CD14-positive monocyte (primary cell): Measurements from ENCODE around the gene PROZ. TPM values are rescaled to one million over a fixed set of nuclear protein-coding genes. Genes with fewer than 3 reads are reported as not detected.

Experiments
- DNase-seq, 3 donors: peaks; one replicate each; pipeline ENCODE4 v3.0.0-alpha.2; 2011 to 2022
- H2AFZ ChIP-seq: 2 replicates; pipeline ENCODE4 v1.6.0; 2012; ENCODE audit warnings: mild to moderate bottlenecking, low read depth, low read length, inconsistent platforms; ENCODE audit not compliant: insufficient read depth, poor library complexity, severe bottlenecking
- H3K27ac ChIP-seq, 2 donors: 1 replicate in 1 of 2; 2 replicates in 1 of 2; pipeline ENCODE4 v1.5.1; 2012 to 2013; ENCODE audit warnings: low read length in 2 of 2, control low read depth in 1 of 2, inconsistent platforms in 1 of 2, low read depth in 1 of 2, mild to moderate bottlenecking in 1 of 2
- H3K27me3 ChIP-seq, 2 donors: one replicate each; pipeline versions ENCODE4 v1.6.0 to v1.6.1; 2011 to 2013; ENCODE audit warnings: low read length in 2 of 2; ENCODE audit not compliant: control insufficient read depth in 2 of 2, insufficient read depth in 2 of 2
- H3K36me3 ChIP-seq, 2 donors: replicated peaks in 1 of 2; 1 replicate in 1 of 2; 2 replicates in 1 of 2; pipeline versions ENCODE4 v1.5.1 to v1.6.1; 2012 to 2013; ENCODE audit warnings: low read length in 2 of 2, control low read depth in 1 of 2, inconsistent platforms in 1 of 2, mild to moderate bottlenecking in 1 of 2; ENCODE audit not compliant: insufficient read depth in 2 of 2, control insufficient read depth in 1 of 2
- H3K4me1 ChIP-seq, 2 donors: 1 replicate in 1 of 2; 2 replicates in 1 of 2; pipeline versions ENCODE4 v1.5.1 to v1.6.1; 2012 to 2013; ENCODE audit warnings: low read length in 2 of 2, control low read depth in 1 of 2, inconsistent platforms in 1 of 2, mild to moderate bottlenecking in 1 of 2, moderate library complexity in 1 of 2; ENCODE audit not compliant: insufficient read depth in 2 of 2, control insufficient read depth in 1 of 2
- H3K4me2 ChIP-seq: replicated peaks from 2 replicates; pipeline ENCODE3; 2012; ENCODE audit warnings: low read length, moderate library complexity, mild to moderate bottlenecking; ENCODE audit not compliant: poor library complexity, severe bottlenecking; ENCODE audit errors: extremely low read depth
- H3K4me3 ChIP-seq, 3 experiments: fragments of 200-600 bp in 1 of 3; sonication (generic) in 1 of 3; replicated peaks in 1 of 3; 1 replicate in 2 of 3; 2 replicates in 1 of 3; pipeline ENCODE4 v1.5.1; 2011 to 2013; ENCODE audit warnings: low read length in 3 of 3, mild to moderate bottlenecking in 3 of 3, control low read depth in 2 of 3, low read depth in 2 of 3, inconsistent platforms in 1 of 3, moderate library complexity in 1 of 3
- H3K79me2 ChIP-seq: 2 replicates; pipeline ENCODE4 v1.6.0; 2012; ENCODE audit warnings: mild to moderate bottlenecking, control low read depth, inconsistent platforms, low read length, moderate library complexity; ENCODE audit not compliant: insufficient read depth
- H3K9ac ChIP-seq: 2 replicates; pipeline ENCODE4 v1.6.0; 2017; ENCODE audit warnings: low read length, mild to moderate bottlenecking; ENCODE audit not compliant: insufficient read depth, poor library complexity, severe bottlenecking
- H3K9me3 ChIP-seq, 2 donors: replicated peaks in 1 of 2; 1 replicate in 1 of 2; 2 replicates in 1 of 2; pipeline versions ENCODE4 v1.5.1 to v1.6.1; 2012 to 2013; ENCODE audit warnings: low read length in 2 of 2, control low read depth in 1 of 2; ENCODE audit not compliant: control insufficient read depth in 1 of 2, insufficient read depth in 1 of 2
- H4K20me1 ChIP-seq: 2 replicates; pipeline ENCODE4 v1.6.0; 2012; ENCODE audit warnings: mild to moderate bottlenecking, low read length, control low read depth, moderate library complexity; ENCODE audit not compliant: insufficient read depth
- H3K27ac Mint-ChIP-seq, 7 donors: one replicate each; pipeline ENCODE4 v1.8.0; 2020; ENCODE audit warnings: mild to moderate bottlenecking in 7 of 7, mixed read lengths in 7 of 7, moderate library complexity in 6 of 7, inconsistent platforms in 2 of 7
- H3K27me3 Mint-ChIP-seq, 3 donors: one replicate each; pipeline ENCODE4 v1.8.0; 2021 to 2022; ENCODE audit warnings: low read depth in 3 of 3, mild to moderate bottlenecking in 3 of 3, mixed read lengths in 3 of 3, moderate library complexity in 3 of 3, inconsistent platforms in 1 of 3
- H3K36me3 Mint-ChIP-seq, 2 donors: one replicate each; pipeline ENCODE4 v1.8.0; 2020; ENCODE audit warnings: mixed read lengths in 2 of 2, inconsistent platforms in 1 of 2, mild to moderate bottlenecking in 1 of 2
- H3K4me1 Mint-ChIP-seq: one replicate; pipeline ENCODE4 v1.8.0; 2020; ENCODE audit warnings: mild to moderate bottlenecking, mixed read lengths
- H3K4me3 Mint-ChIP-seq, 2 donors: one replicate each; pipeline ENCODE4 v1.8.0; 2020; ENCODE audit warnings: mild to moderate bottlenecking in 2 of 2, mixed read lengths in 2 of 2, moderate library complexity in 1 of 2
- H3K9me3 Mint-ChIP-seq, 7 donors: one replicate each; pipeline ENCODE4 v1.8.0; 2020 to 2022; ENCODE audit warnings: mixed read lengths in 7 of 7, mild to moderate bottlenecking in 6 of 7, moderate library complexity in 6 of 7, inconsistent platforms in 2 of 7
- WGBS: methylation state at CpG from one replicate; pipeline ENCODE4 v1.1.5; 2013; ENCODE audit warnings: missing lambda C conversion rate; ENCODE audit not compliant: insufficient coverage; 5-methylcytosine and 5-hydroxymethylcytosine counted together
- intact Hi-C, 2 donors: fragments of 100-400 bp; cut with micrococcal nuclease; formaldehyde crosslinking; loops; one replicate each; pipeline versions ENCODE4 v1.15.0 to v1.15.1; 2023
- polyA plus RNA-seq, 3 donors: library from polyadenylated mRNA; depleted of rRNA in 1 of 3; unstranded in 2 of 3; stranded (reverse) in 1 of 3; fragments of 300-500 nt in 2 of 3; fragments of >200 nt in 1 of 3; fragmentation: Illumina TruSeq in 2 of 3; gene quantifications; 1 replicate in 2 of 3; 2 replicates in 1 of 3; pipeline ENCODE4 v1.2.3, GENCODE V29; 2012 to 2021
- TF ChIP-seq, protein P1 (sequence below): fragments of 200-600 bp; IDR thresholded peaks from one replicate; pipeline ENCODE4 v1.8.0; 2022; ENCODE audit warnings: antibody characterized with exemption, mild to moderate bottlenecking

Gene PROZ
- polyA plus RNA-seq, 3 donors: not detected

GRCh38 chr13:113208421-113209335 lies 50.2 kb downstream of the PROZ start, which contains the start of gene PCID2:
Gene PCID2 (minus strand): TSS chr13:113208669. CDS start chr13:113208634, 35 bp downstream.
- Histone ChIP-seq H3K9ac (peak within 1 kb of the TSS; percentile 98), H3K4me3 (peak within 1 kb of the TSS; percentile 76 to 92 (median 90)), H3K4me1 (peaks cover 14 to 30% of the 10 kb centered on the region in 2 donors), H3K27ac (peak within 1 kb of the TSS; percentile 89 to 98), H3K9me3 (no peaks in the 10 kb centered on the region), H4K20me1 (peaks cover 47% of the 10 kb centered on the region), H2AFZ (peak within 1 kb of the TSS; percentile 97), H3K4me2 (peak within 1 kb of the TSS; percentile 81), H3K79me2 (peaks cover 84% of the 10 kb centered on the region), H3K27me3 (no peaks in the 10 kb centered on the region), H3K36me3 (peaks cover 6 to 38% of the 10 kb centered on the region in 2 donors)
- Mint-ChIP-seq H3K36me3 (peaks cover 14 to 36% of the 10 kb centered on the region in 2 donors), H3K4me3 (peak within 1 kb of the TSS; percentile 86 to 89), H3K27me3 (no peaks in the 10 kb centered on the region), H3K9me3 (peaks cover 0 to 2% (median 0%) of the 10 kb centered on the region in 7 donors), H3K27ac (peak within 1 kb of the TSS; percentile 76 to 93 (median 88)), H3K4me1 (peaks cover 39% of the 10 kb centered on the region)
- intact Hi-C loops: loop anchor here (2.0 to 10.0 kb wide), 5 partner anchors 54 to 626 kb away; partner anchors contain the start of genes LAMP1 (in 1 of the 2) and TUBGCP3 (in 1 of the 2)
- peak; percentile 82 to 89 (median 85) for DNase-seq
- 0% methylated on average over 96 of the region's 103 CpGs for WGBS
- TF ChIP-seq, protein P1, sequence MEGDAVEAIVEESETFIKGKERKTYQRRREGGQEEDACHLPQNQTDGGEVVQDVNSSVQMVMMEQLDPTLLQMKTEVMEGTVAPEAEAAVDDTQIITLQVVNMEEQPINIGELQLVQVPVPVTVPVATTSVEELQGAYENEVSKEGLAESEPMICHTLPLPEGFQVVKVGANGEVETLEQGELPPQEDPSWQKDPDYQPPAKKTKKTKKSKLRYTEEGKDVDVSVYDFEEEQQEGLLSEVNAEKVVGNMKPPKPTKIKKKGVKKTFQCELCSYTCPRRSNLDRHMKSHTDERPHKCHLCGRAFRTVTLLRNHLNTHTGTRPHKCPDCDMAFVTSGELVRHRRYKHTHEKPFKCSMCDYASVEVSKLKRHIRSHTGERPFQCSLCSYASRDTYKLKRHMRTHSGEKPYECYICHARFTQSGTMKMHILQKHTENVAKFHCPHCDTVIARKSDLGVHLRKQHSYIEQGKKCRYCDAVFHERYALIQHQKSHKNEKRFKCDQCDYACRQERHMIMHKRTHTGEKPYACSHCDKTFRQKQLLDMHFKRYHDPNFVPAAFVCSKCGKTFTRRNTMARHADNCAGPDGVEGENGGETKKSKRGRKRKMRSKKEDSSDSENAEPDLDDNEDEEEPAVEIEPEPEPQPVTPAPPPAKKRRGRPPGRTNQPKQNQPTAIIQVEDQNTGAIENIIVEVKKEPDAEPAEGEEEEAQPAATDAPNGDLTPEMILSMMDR: no peak

DNA sequence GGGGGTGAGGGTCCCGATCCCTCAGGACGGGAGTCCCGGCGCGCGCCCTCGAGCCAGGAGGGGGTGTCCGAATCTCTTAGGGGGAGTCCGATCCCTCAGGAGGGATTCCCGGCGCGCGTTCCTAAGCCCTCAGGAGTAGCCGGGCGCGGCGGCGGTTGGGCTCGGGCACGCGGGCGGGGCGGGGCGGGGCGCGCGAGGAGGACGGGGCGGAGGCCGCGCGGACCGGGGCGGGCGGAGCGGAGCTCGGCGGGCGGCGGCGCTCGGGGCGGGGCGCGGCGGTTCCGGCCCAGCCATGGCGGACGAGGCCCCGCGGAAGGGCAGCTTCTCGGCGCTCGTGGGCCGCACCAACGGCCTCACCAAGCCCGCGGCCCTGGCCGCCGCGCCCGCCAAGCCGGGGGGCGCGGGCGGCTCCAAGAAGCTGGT lies 50.9 kb downstream of the PROZ start, which contains the start of gene CUL4A:
Gene CUL4A (plus strand): TSS at position 278 of the 423 bp plus-strand sequence. CDS start 15 bp downstream, at position 293.
- peaks cover 6 to 40% of the 10 kb centered on the region in 2 donors for H3K36me3 ChIP-seq
- peaks cover 39% of the 10 kb centered on the region for H3K4me1 Mint-ChIP-seq
- under 1% methylated on average over 66 of the region's 66 CpGs for WGBS
- H4K20me1 ChIP-seq: peaks cover 47% of the 10 kb centered on the region
- intact Hi-C loops: loop anchor here (2.0 to 10.0 kb wide), 5 partner anchors 55 to 627 kb away; partner anchors contain the start of genes LAMP1 (in 1 of the 2) and TUBGCP3 (in 1 of the 2)
- H3K9ac ChIP-seq: peak within 1 kb of the TSS; percentile 98
- H3K4me1 ChIP-seq: peaks cover 14 to 30% of the 10 kb centered on the region in 2 donors
- peak; percentile 42 to 64 (median 47) for DNase-seq
- H3K4me3 ChIP-seq: peak within 1 kb of the TSS; percentile 76 to 92 (median 90)
- no peaks in the 10 kb centered on the region for H3K9me3 ChIP-seq
- H3K36me3 Mint-ChIP-seq: peaks cover 14 to 35% of the 10 kb centered on the region in 2 donors
- peak within 1 kb of the TSS; percentile 81 for H3K4me2 ChIP-seq
- TF ChIP-seq, protein P1: no peak
- H3K27ac ChIP-seq: peak within 1 kb of the TSS; percentile 89 to 98
- peak within 1 kb of the TSS; percentile 86 to 90 for H3K4me3 Mint-ChIP-seq
- H2AFZ ChIP-seq: peak within 1 kb of the TSS; percentile 97
- peaks cover 0 to 2% (median 0%) of the 10 kb centered on the region in 7 donors for H3K9me3 Mint-ChIP-seq
- H3K27me3 Mint-ChIP-seq: no peaks in the 10 kb centered on the region
- peaks cover 84% of the 10 kb centered on the region for H3K79me2 ChIP-seq
- H3K27ac Mint-ChIP-seq: peak within 1 kb of the TSS; percentile 80 to 93 (median 88)
- no peaks in the 10 kb centered on the region for H3K27me3 ChIP-seq
